GM19239 (cell line): ENCODE data around the gene MCC.
A peak's percentile ranks its signal among the peaks of the same experiment; 100 is the strongest.

Experiments
- DNase-seq: peaks from one replicate; pipeline ENCODE4 v3.0.0; 2011; ENCODE audit warnings: low spot score; ENCODE audit not compliant: insufficient read length
- FAIRE-seq: peaks from 2 replicates; lab custom pipeline; 2011; peaks lifted over from hg19 to GRCh38; lab: Jason Lieb, UNC

The MCC gene

GRCh38 chr5:112978836-112979235 lies 509.4 kb downstream of the MCC start:
- DNase-seq (no peak), FAIRE-seq (no peak)

- FAIRE-seq (peak; percentile 68), DNase-seq (no peak)
These were observed 510.8 kb downstream of the MCC start for GRCh38 chr5:112977440-112977861.

- DNase-seq (peak; percentile 79), FAIRE-seq (peak; percentile 99)
These were observed 511.6 kb downstream of the MCC start, which contains the start of gene DCP2 for GRCh38 chr5:112976432-112977309. TSS of gene DCP2 (plus strand) at chr5:112976798. CDS start at chr5:112976934, 136 bp downstream.

- FAIRE-seq (peak; percentile 69), DNase-seq (no peak)
These were observed 512.4 kb downstream of the MCC start for GRCh38 chr5:112975721-112976431.

- FAIRE-seq (no peak), DNase-seq (no peak)
These were observed 513.4 kb downstream of the MCC start for GRCh38 chr5:112974901-112975300.

GRCh38 chr5:112973904-112974303 lies 514.3 kb downstream of the MCC start:
- FAIRE-seq (no peak), DNase-seq (no peak)

GRCh38 chr5:112973036-112973435 lies 515.2 kb downstream of the MCC start:
- no peak for DNase-seq
- no peak for FAIRE-seq
